ENCODE measurements around the gene TAF7L.

The TAF7L gene

DNA sequence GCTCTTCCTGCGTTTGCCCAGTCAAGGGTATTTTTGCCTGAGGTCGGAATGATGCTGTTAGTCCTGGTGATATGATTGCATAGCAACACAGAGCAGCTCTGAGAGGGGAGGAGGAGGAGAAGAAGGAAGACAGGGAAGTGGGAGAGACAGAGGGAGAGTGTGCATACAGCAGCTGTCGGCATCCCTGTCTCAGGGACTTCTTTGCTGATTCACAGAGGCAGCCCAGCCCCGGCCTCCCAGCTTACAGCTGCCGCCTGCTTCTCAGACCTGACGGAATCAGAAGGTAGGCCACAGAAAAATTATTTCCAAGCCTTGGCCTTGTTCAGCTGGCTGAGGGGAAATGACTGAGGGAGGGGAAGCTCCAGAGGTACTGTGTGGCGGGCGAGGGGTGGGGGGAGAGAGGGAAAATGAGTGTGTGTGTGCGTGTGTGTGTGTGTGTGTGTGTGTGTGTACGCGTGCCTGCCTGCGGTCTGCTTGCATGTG is 71.2 kb downstream of the TAF7L start:
- no peak for DNase-seq

- no peak for DNase-seq
Observed at GRCh38 chrX:101219116-101219863, 71.8 kb downstream of the TAF7L start, which contains the start of gene DRP2. Gene DRP2 (plus strand): TSS chrX:101219786. CDS start chrX:101231648, 11,862 bp downstream.
